SK-N-SH treated with all-trans-retinoic acid at 6 μM for 48 hours (cell line): ENCODE results near the gene KDM5A.
A peak's percentile ranks its signal among the peaks of the same experiment; 100 is the strongest.

Experiments used
- ATAC-seq: fragments of 200-7000 bp; cut with Tn5 transposase; 3 replicates; pipeline ENCODE4 v1.9.1; 2020; ENCODE audit warnings: mild to moderate bottlenecking, moderate library complexity
- CREB5 ChIP-seq: fragments of 250-450 bp; sonication (Bioruptor Pico); IDR thresholded peaks from 2 replicates; pipeline ENCODE4 v1.5.1; 2020; ENCODE audit warnings: low read depth, mild to moderate bottlenecking, moderate library complexity
- ISL1 ChIP-seq: fragments of 250-450 bp; sonication (Bioruptor Pico); IDR thresholded peaks from 2 replicates; pipeline ENCODE4 v2.1.2; 2022; ENCODE audit warnings: mild to moderate bottlenecking, moderate library complexity
- OSR1 ChIP-seq: fragments of 250-450 bp; sonication (Bioruptor Pico); IDR thresholded peaks from 2 replicates; pipeline ENCODE4 v1.8.0; 2022; ENCODE audit warnings: moderate library complexity, mild to moderate bottlenecking, inconsistent platforms
- POU6F1 ChIP-seq: fragments of 250-450 bp; sonication (Bioruptor Pico); IDR thresholded peaks from 2 replicates; pipeline ENCODE4 v1.8.0; 2021; ENCODE audit warnings: low read depth, mild to moderate bottlenecking, moderate library complexity, borderline replicate concordance
- PPARA ChIP-seq: fragments of 250-450 bp; sonication (Bioruptor Pico); IDR thresholded peaks from 2 replicates; pipeline ENCODE4 v1.5.0; 2020; ENCODE audit warnings: mild to moderate bottlenecking, borderline replicate concordance
- RARB ChIP-seq: fragments of 250-450 bp; sonication (Bioruptor Pico); IDR thresholded peaks from 2 replicates; pipeline ENCODE4 v1.8.0; 2021; ENCODE audit warnings: mild to moderate bottlenecking, moderate library complexity
- SNAI2 ChIP-seq: fragments of 250-450 bp; sonication (Bioruptor Pico); IDR thresholded peaks from 2 replicates; pipeline ENCODE4 v1.5.0; 2020; ENCODE audit warnings: mild to moderate bottlenecking, moderate library complexity
- TCF4 ChIP-seq: fragments of 250-450 bp; sonication (Bioruptor Pico); IDR thresholded peaks from 2 replicates; pipeline ENCODE4 v1.8.0; 2021; ENCODE audit warnings: mild to moderate bottlenecking, moderate library complexity, borderline replicate concordance
- TOX ChIP-seq: fragments of 250-450 bp; sonication (Bioruptor Pico); IDR thresholded peaks from 2 replicates; pipeline ENCODE4 v1.8.0; 2021; ENCODE audit warnings: mild to moderate bottlenecking, moderate library complexity, borderline replicate concordance
- TSHZ2 ChIP-seq: fragments of 250-450 bp; sonication (Bioruptor Pico); IDR thresholded peaks from 2 replicates; pipeline ENCODE4 v1.5.0; 2020; ENCODE audit warnings: mild to moderate bottlenecking, moderate library complexity
- ZC3H10 ChIP-seq: fragments of 250-450 bp; sonication (Bioruptor Pico); IDR thresholded peaks from 2 replicates; pipeline ENCODE4 v1.5.1; 2021; ENCODE audit warnings: mild to moderate bottlenecking, moderate library complexity
- ZFP3 ChIP-seq: fragments of 250-450 bp; sonication (Bioruptor Pico); IDR thresholded peaks from 2 replicates; pipeline ENCODE4 v1.5.0; 2020; ENCODE audit warnings: mild to moderate bottlenecking, moderate library complexity
- ZFP30 ChIP-seq: fragments of 450-650 bp; formaldehyde crosslinking; IDR thresholded peaks from 2 replicates; pipeline ENCODE4 v1.5.0; 2022; ENCODE audit warnings: mild to moderate bottlenecking, moderate library complexity
- ZNF565 ChIP-seq: fragments of 450-650 bp; formaldehyde crosslinking; conservative IDR thresholded peaks from 2 replicates; pipeline ENCODE4 v1.5.0; 2020; ENCODE audit warnings: low read depth, mild to moderate bottlenecking, moderate library complexity
- ZNF8 ChIP-seq: fragments of 450-650 bp; formaldehyde crosslinking; IDR thresholded peaks from 2 replicates; pipeline ENCODE4 v1.5.0; 2020; ENCODE audit warnings: mild to moderate bottlenecking, moderate library complexity
- TF ChIP-seq, protein P1 (sequence below): fragments of 250-450 bp; sonication (Bioruptor Pico); IDR thresholded peaks from 2 replicates; pipeline ENCODE4 v1.5.1; 2021; ENCODE audit warnings: mild to moderate bottlenecking, moderate library complexity
- TF ChIP-seq, protein P2 (sequence below): fragments of 250-450 bp; sonication (Bioruptor Pico); IDR thresholded peaks from 2 replicates; pipeline ENCODE4 v1.8.0; 2020; ENCODE audit warnings: mild to moderate bottlenecking, moderate library complexity, borderline replicate concordance

KDM5A gene

DNA sequence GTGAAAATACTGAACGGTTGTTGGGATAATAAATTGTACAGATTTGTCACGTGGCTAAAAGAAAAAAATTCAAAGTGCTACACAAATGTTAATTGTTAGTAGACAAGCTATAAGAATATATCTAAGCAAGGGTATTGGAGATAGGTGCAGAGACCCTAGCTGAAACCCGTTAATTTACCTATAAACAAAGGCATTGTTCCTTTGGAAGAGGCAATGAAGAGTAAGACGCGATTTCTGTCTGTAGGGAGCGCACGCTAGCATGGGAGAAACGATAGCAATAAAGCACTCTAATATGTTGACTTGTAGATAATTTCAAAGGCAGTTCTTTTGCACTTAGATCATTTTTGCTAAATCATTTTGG, 12.9 kb upstream of the KDM5A start:
- TF ChIP-seq ZC3H10 (CRISPR knock-in tag) (no peak), SNAI2 (CRISPR knock-in tag) (no peak), CREB5 (CRISPR knock-in tag) (no peak), ZFP3 (CRISPR knock-in tag) (no peak), RARB (no peak), ZFP30 (CRISPR knock-in tag) (no peak), POU6F1 (CRISPR knock-in tag) (no peak), TSHZ2 (CRISPR knock-in tag) (no peak), TCF4 (no peak), TOX (CRISPR knock-in tag) (no peak), ZNF8 (CRISPR knock-in tag) (no peak), OSR1 (no peak), ZNF565 (CRISPR knock-in tag) (no peak), PPARA (no peak)
- TF ChIP-seq, protein P1, sequence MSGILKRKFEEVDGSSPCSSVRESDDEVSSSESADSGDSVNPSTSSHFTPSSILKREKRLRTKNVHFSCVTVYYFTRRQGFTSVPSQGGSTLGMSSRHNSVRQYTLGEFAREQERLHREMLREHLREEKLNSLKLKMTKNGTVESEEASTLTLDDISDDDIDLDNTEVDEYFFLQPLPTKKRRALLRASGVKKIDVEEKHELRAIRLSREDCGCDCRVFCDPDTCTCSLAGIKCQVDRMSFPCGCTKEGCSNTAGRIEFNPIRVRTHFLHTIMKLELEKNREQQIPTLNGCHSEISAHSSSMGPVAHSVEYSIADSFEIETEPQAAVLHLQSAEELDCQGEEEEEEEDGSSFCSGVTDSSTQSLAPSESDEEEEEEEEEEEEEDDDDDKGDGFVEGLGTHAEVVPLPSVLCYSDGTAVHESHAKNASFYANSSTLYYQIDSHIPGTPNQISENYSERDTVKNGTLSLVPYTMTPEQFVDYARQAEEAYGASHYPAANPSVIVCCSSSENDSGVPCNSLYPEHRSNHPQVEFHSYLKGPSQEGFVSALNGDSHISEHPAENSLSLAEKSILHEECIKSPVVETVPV (CRISPR knock-in tag) = no peak
- TF ChIP-seq, protein P2, sequence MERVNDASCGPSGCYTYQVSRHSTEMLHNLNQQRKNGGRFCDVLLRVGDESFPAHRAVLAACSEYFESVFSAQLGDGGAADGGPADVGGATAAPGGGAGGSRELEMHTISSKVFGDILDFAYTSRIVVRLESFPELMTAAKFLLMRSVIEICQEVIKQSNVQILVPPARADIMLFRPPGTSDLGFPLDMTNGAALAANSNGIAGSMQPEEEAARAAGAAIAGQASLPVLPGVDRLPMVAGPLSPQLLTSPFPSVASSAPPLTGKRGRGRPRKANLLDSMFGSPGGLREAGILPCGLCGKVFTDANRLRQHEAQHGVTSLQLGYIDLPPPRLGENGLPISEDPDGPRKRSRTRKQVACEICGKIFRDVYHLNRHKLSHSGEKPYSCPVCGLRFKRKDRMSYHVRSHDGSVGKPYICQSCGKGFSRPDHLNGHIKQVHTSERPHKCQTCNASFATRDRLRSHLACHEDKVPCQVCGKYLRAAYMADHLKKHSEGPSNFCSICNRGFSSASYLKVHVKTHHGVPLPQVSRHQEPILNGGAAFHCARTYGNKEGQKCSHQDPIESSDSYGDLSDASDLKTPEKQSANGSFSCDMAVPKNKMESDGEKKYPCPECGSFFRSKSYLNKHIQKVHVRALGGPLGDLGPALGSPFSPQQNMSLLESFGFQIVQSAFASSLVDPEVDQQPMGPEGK (CRISPR knock-in tag) = no peak
- ATAC-seq = peak; percentile 60

DNA sequence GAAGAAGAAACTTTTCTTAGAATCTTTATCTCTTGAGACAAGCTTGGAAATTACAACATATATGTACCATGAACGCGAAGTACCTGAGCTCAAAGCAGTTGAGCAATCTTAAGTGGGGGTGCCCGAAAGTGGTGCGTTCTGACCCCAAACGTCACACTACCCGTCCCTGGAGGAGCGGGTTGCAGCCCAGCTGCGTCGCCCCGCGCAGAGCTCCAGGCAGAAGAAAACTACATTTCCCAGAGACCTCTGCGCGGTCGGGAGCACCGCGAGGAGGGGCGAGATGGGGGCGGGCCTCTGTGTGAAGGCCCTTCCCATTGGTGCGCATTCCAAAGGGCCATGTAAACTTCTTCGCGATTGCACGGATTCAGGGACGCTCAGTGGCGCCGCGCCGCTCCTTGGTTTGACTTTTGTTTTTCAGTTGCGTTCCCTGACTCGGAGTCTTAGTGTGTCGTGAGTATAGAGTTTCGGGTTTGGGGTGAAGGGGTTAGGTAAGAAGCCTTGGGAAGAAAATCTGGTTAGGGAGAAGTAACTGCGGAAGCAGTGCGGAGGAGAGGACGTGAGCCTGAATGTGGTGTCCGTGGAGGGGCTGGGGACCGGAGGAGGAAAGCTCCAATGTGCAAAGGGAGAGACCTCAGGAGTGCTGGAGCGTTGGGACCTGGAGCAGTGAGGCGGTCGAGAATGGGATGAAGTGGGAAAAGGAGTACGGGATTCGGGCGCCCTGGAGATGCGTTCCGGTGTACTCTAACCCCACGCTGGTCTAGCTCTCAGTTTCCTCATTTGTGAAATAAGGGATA, 12.3 kb upstream of the KDM5A start, which contains the start of gene CCDC77:
Gene CCDC77, plus strand, starts transcription at position 410 of the 794 bp plus-strand sequence. CDS start 7,740 bp downstream, outside the sequence.
- TF ChIP-seq TSHZ2 (CRISPR knock-in tag) (0 out of 2 replicates have a peak, but pooled peaks have one; percentile 18), ISL1 (CRISPR knock-in tag) (no peak)

More for the DNA sequence above, 12.3 kb upstream of the KDM5A start, which contains the start of gene CCDC77:
- peak; percentile 99 for ATAC-seq
